Vagina (tissue), 2 donors: ENCODE results near the gene UNC5CL.

ENCODE experiments used
- CTCF ChIP-seq, 3 experiments: fragments of 450-650 bp in 2 of 3; fragments of 200-600 bp in 1 of 3; sonication (generic) in 1 of 3; IDR thresholded peaks; one replicate each; pipeline ENCODE4 v1.5.1; 2017 to 2019; ENCODE audit warnings: antibody characterized with exemption in 3 of 3, mild to moderate bottlenecking in 2 of 3, moderate library complexity in 2 of 3
- POLR2A ChIP-seq, 2 donors: fragments of 450-650 bp; IDR thresholded peaks; one replicate each; pipeline ENCODE4 v1.6.1; 2017; ENCODE audit warnings: antibody characterized with exemption in 2 of 2, mild to moderate bottlenecking in 2 of 2, moderate library complexity in 2 of 2

GRCh38 chr6:41027241-41027640, 11.8 kb downstream of the UNC5CL start:
- TF ChIP-seq POLR2A (IDR thresholded peaks at IDR 0.05) (no peak), CTCF (IDR thresholded peaks at IDR 0.05) (no peak)
